Right lobe of liver (tissue), 6 donors: Measurements from ENCODE around the gene GPRIN3. TPM values are rescaled to one million over a fixed set of nuclear protein-coding genes. Genes with fewer than 3 reads are reported as not detected.
A peak's percentile ranks its signal among the peaks of the same experiment; 100 is the strongest.
"Not testable (repeated sequence)": the region's sequence is repeated elsewhere in the genome, so short reads cannot be mapped to it uniquely, and the experiment has no call there.

Experiments
- ATAC-seq, 4 donors: fragments of 200-7000 bp; cut with Tn5 transposase; one replicate each; pipeline ENCODE4 v1.9.1; 2020; ENCODE audit warnings: mild to moderate bottlenecking in 4 of 4, moderate library complexity in 4 of 4
- DNase-seq, 3 donors: peaks; one replicate each; pipeline ENCODE4 v3.0.0-alpha.2; 2020
- H3K27ac ChIP-seq, 3 donors: fragments of 200-600 bp; one replicate each; pipeline ENCODE4 v1.8.0; 2022
- H3K27me3 ChIP-seq, 2 donors: fragments of 200-600 bp; one replicate each; pipeline ENCODE4 v1.8.0; 2022
- H3K36me3 ChIP-seq, 4 donors: fragments of 200-600 bp; sonication (generic) in 1 of 4; one replicate each; pipeline versions ENCODE4 v1.5.1 to v1.8.0; 2017 to 2022; ENCODE audit warnings: control low read depth in 1 of 4
- H3K4me1 ChIP-seq, 4 donors: fragments of 200-600 bp; sonication (generic) in 1 of 4; one replicate each; pipeline versions ENCODE4 v1.5.1 to v1.8.0; 2017 to 2022; ENCODE audit warnings: control low read depth in 1 of 4
- H3K4me3 ChIP-seq, 3 donors: fragments of 200-600 bp; one replicate each; pipeline ENCODE4 v1.8.0; 2022
- H3K9me3 ChIP-seq, 4 donors: fragments of 200-600 bp; sonication (generic) in 1 of 4; one replicate each; pipeline versions ENCODE4 v1.5.1 to v1.8.0; 2017 to 2022; ENCODE audit warnings: control low read depth in 1 of 4
- CTCF ChIP-seq, 4 donors: fragments of 200-600 bp in 3 of 4; fragments of 450-650 bp in 1 of 4; IDR thresholded peaks; one replicate each; pipeline versions ENCODE4 v1.5.1 to v1.8.0; 2016 to 2022; ENCODE audit warnings: antibody characterized with exemption in 4 of 4, mild to moderate bottlenecking in 2 of 4
- POLR2A ChIP-seq: fragments of 450-650 bp; IDR thresholded peaks from one replicate; pipeline ENCODE4 v1.6.1; 2017; ENCODE audit warnings: antibody characterized with exemption, mild to moderate bottlenecking
- WGBS: methylation state at CpG from one replicate; pipeline ENCODE4 v1.1.6; 2018; ENCODE audit warnings: low coverage, low lambda C conversion rate; ENCODE audit not compliant: insufficient coverage; ENCODE audit errors: missing lambda C conversion rate; 5-methylcytosine and 5-hydroxymethylcytosine counted together
- intact Hi-C, 2 donors: fragments of 100-400 bp; cut with DNase I; formaldehyde crosslinking; loops; one replicate each; pipeline versions ENCODE4 v1.11.2 to v1.14.1; 2022
- total RNA-seq, 6 experiments: library from RNA; depleted of rRNA in 2 of 6; stranded (reverse); fragments of >200 nt in 2 of 6; fragmentation: NEBNext Ultra II Directional in 3 of 6; extraction: Animal tissue kit (Norgen Biotek cat#: 25700) in 3 of 6; gene quantifications; one replicate each; pipeline versions ENCODE4 v1.1.0 to v1.2.4, GENCODE V29; 2016 to 2023
- donor health status: DM: no; HTN: yes; CAD: no.
- donor health status: DM: no; HTN: no; CAD: no.
- donor health status: DM: no; HTN: no; CAD: no.
- donor health status: DM: no; HTN: yes; CAD: no.
- donor health status: DM: no; HTN: yes; CAD: no.

The GPRIN3 gene
- total RNA-seq, 6 experiments from 2014 or later, result 0.29 to 7.9 (median 3.9) TPM

- ATAC-seq (peak; percentile 71 to 96 (median 82)), DNase-seq (no peak)
- H3K9me3 ChIP-seq, result no peaks in the 10 kb centered on the region
- TF ChIP-seq CTCF (IDR thresholded peaks at IDR 0.05) (no peak), POLR2A (no peak)
- intact Hi-C loops, result no loop called here
- H3K27me3 ChIP-seq, result no peaks in the 10 kb centered on the region
- no peak overlapping the region for H3K4me3 ChIP-seq
- WGBS, result 12% methylated on average over 1 of the region's 1 CpG
- no peak overlapping the region for H3K27ac ChIP-seq
- no peaks in the 10 kb centered on the region for H3K4me1 ChIP-seq
- H3K36me3 ChIP-seq, result no peaks in the 10 kb centered on the region
Observed at GRCh38 chr4:89204624-89205023, 103.0 kb downstream of the GPRIN3 start.

- ATAC-seq (no peak), DNase-seq (no peak)
- WGBS, result 88% methylated on average over 3 of the region's 3 CpGs
- H3K4me3 ChIP-seq, result no peak overlapping the region
- H3K27me3 ChIP-seq, result no peaks in the 10 kb centered on the region
- TF ChIP-seq CTCF (IDR thresholded peaks at IDR 0.05), result no peak
- TF ChIP-seq POLR2A, result no peak
- H3K4me1 ChIP-seq, result no peaks in the 10 kb centered on the region
- H3K27ac ChIP-seq, result no peak overlapping the region
- H3K36me3 ChIP-seq, result no peaks in the 10 kb centered on the region
- no peaks in the 10 kb centered on the region for H3K9me3 ChIP-seq
- intact Hi-C loops, result no loop called here
Observed at GRCh38 chr4:89203902-89204301, 103.7 kb downstream of the GPRIN3 start.

GRCh38 chr4:89199394-89199793, 108.2 kb downstream of the GPRIN3 start:
- ATAC-seq, H3K27ac ChIP-seq, intact Hi-C loops, H3K4me1 ChIP-seq, H3K4me3 ChIP-seq, H3K9me3 ChIP-seq, H3K27me3 ChIP-seq, H3K36me3 ChIP-seq, DNase-seq: not testable (repeated sequence)
- no CpG with 5 or more reads among the region's 1 CpG for WGBS

GRCh38 chr4:89197920-89198319, 109.7 kb downstream of the GPRIN3 start:
- 100% methylated on average over 2 of the region's 2 CpGs for WGBS
- Histone ChIP-seq H3K4me3 (no peak overlapping the region), H3K27ac (no peak overlapping the region), H3K4me1 (peaks cover 0 to 12% (median 5%) of the 10 kb centered on the region in 4 donors), H3K27me3 (no peaks in the 10 kb centered on the region), H3K36me3 (no peaks in the 10 kb centered on the region), H3K9me3 (no peaks in the 10 kb centered on the region)
- intact Hi-C loops, result no loop called here
- no peak for ATAC-seq
- TF ChIP-seq POLR2A (no peak), CTCF (IDR thresholded peaks at IDR 0.05) (no peak)
- DNase-seq, result no peak

GRCh38 chr4:89196745-89197144, 110.9 kb downstream of the GPRIN3 start:
- 10% methylated on average over 2 of the region's 2 CpGs for WGBS
- ATAC-seq, result peak; percentile 85 to 95 (median 94)
- intact Hi-C loops, result no loop called here

More at GRCh38 chr4:89196745-89197144, 110.9 kb downstream of the GPRIN3 start:
- no peaks in the 10 kb centered on the region for H3K27me3 ChIP-seq
- no peaks in the 10 kb centered on the region for H3K36me3 ChIP-seq
- no peak for TF ChIP-seq POLR2A
- no peak for TF ChIP-seq CTCF (IDR thresholded peaks at IDR 0.05)
- peaks cover 0 to 12% (median 5%) of the 10 kb centered on the region in 4 donors for H3K4me1 ChIP-seq
- DNase-seq, result no peak
- no peaks in the 10 kb centered on the region for H3K9me3 ChIP-seq
- peak overlapping the region in 1 of 3 donors; percentile 17 for H3K27ac ChIP-seq
- no peak overlapping the region for H3K4me3 ChIP-seq
